HCT116 (cell line): Measurements from ENCODE around the gene WASF2. TPM values are rescaled to one million over a fixed set of nuclear protein-coding genes. Genes with fewer than 3 reads are reported as not detected.

Experiments
- ATAC-seq: fragments of 200-7000 bp; cut with Tn5 transposase; 2 replicates; pipeline ENCODE4 v1.9.1; 2020; ENCODE audit warnings: mild to moderate bottlenecking, moderate library complexity
- BruUV-seq: library from RNA; stranded (reverse); fragments of 400-500 nt; replicated peaks from 2 replicates; lab custom pipeline; 2021; lab: Mats Ljungman, UMichigan
- CTCF ChIA-PET: fragments of 300-600 bp; sonication (Branson Sonifier 250); formaldehyde crosslinking; loops from one replicate; lab custom pipeline; 2021; ENCODE audit warnings: antibody characterized with exemption; lab: Charles Lee
- POLR2A ChIA-PET: fragments of 300-600, 350-600 bp; sonication (Branson Sonifier 250); formaldehyde crosslinking; loops from one replicate; lab custom pipeline; 2021; ENCODE audit warnings: antibody characterized with exemption; lab: Charles Lee
- RAD21 ChIA-PET, 2 experiments: fragments of 300-600 bp; sonication (Branson Sonifier 250); formaldehyde crosslinking; loops; one replicate each; lab custom pipeline; 2023; ENCODE audit warnings: low total read pairs in 2 of 2; ENCODE audit not compliant: uncharacterized antibody in 2 of 2, unreplicated experiment in 2 of 2, low non-redundant PET in 1 of 2; lab: Charles Lee
- DNase-seq: peaks from one replicate; pipeline ENCODE4 v3.0.0-alpha.2; 2010; ENCODE audit warnings: low read depth, low spot score
- H2AFZ ChIP-seq: fragments of 200-600 bp; shearing (Covaris generic), sonication (generic); 2 replicates; pipeline ENCODE4 v1.6.1; 2017; ENCODE audit warnings: low read depth, mixed run types, mixed read lengths, antibody characterized with exemption, low read length; ENCODE audit not compliant: poor library complexity, severe bottlenecking
- H3K27ac ChIP-seq: 2 replicates; pipeline ENCODE4 v1.5.1; 2012; ENCODE audit warnings: low read depth, low read length
- H3K27me3 ChIP-seq: fragments of 200-600 bp; sonication (generic); 2 replicates; pipeline ENCODE4 v1.6.1; 2016; ENCODE audit warnings: mixed run types, low read length, mixed read lengths; ENCODE audit not compliant: insufficient read depth
- H3K36me3 ChIP-seq, 2 experiments: fragments of 200-500 bp in 1 of 2; fragments of 200-600 bp in 1 of 2; sonication (Bioruptor generic) in 1 of 2; sonication (generic) in 1 of 2; 2 replicates each; pipeline versions ENCODE4 v1.5.1 to v1.6.1; 2014 to 2016; ENCODE audit warnings: low read length in 2 of 2, inconsistent platforms in 1 of 2, mixed read lengths in 1 of 2, mixed run types in 1 of 2; ENCODE audit not compliant: insufficient read depth in 2 of 2, control insufficient read depth in 1 of 2
- H3K4me1 ChIP-seq, 2 experiments: fragments of 200-600 bp in 1 of 2; sonication (generic) in 1 of 2; 2 replicates each; pipeline versions ENCODE4 v1.5.1 to v1.6.1; 2012 to 2017; ENCODE audit warnings: low read length in 2 of 2, inconsistent platforms in 1 of 2, mild to moderate bottlenecking in 1 of 2, mixed read lengths in 1 of 2, mixed run types in 1 of 2, moderate library complexity in 1 of 2; ENCODE audit not compliant: insufficient read depth in 2 of 2, control insufficient read depth in 1 of 2
- H3K4me2 ChIP-seq: fragments of 200-600 bp; sonication (generic); 2 replicates; pipeline ENCODE4 v1.6.1; 2017; ENCODE audit warnings: mixed run types, low read length, mixed read lengths
- H3K4me3 ChIP-seq, 2 experiments: fragments of 200-600 bp in 1 of 2; sonication (generic) in 1 of 2; replicated peaks in 1 of 2; 2 replicates each; pipeline ENCODE4 v1.5.1; 2011 to 2016; ENCODE audit warnings: low read length in 2 of 2, control low read depth in 1 of 2, low read depth in 1 of 2, mild to moderate bottlenecking in 1 of 2, mixed read lengths in 1 of 2, mixed run types in 1 of 2
- H3K79me2 ChIP-seq: fragments of 200-600 bp; sonication (generic); 2 replicates; pipeline ENCODE4 v1.6.1; 2017; ENCODE audit warnings: mild to moderate bottlenecking, mixed run types, low read length, moderate library complexity, mixed read lengths; ENCODE audit not compliant: insufficient read depth
- H3K9ac ChIP-seq: fragments of 200-600 bp; sonication (generic); 2 replicates; pipeline ENCODE4 v1.6.1; 2016; ENCODE audit warnings: low read length, mixed read lengths
- H3K9me2 ChIP-seq: fragments of 200-600 bp; sonication (generic), shearing (Covaris generic); 2 replicates; pipeline ENCODE4 v1.6.1; 2017; ENCODE audit warnings: mixed run types, mild to moderate bottlenecking, moderate library complexity; ENCODE audit not compliant: insufficient read depth
- H3K9me3 ChIP-seq, 2 experiments: fragments of 200-500 bp in 1 of 2; fragments of 200-600 bp in 1 of 2; sonication (Bioruptor generic) in 1 of 2; sonication (generic) in 1 of 2; 2 replicates each; pipeline ENCODE4 v1.6.1; 2014 to 2017; ENCODE audit warnings: low read length in 2 of 2, mixed read lengths in 2 of 2, inconsistent platforms in 1 of 2, low read depth in 1 of 2, mild to moderate bottlenecking in 1 of 2, mixed run types in 1 of 2, moderate library complexity in 1 of 2; ENCODE audit not compliant: control insufficient read depth in 1 of 2, insufficient read depth in 1 of 2
- H4K20me1 ChIP-seq: fragments of 200-600 bp; sonication (generic), shearing (Covaris generic); 2 replicates; pipeline ENCODE4 v1.6.1; 2017; ENCODE audit warnings: mixed run types, mild to moderate bottlenecking, moderate library complexity; ENCODE audit not compliant: insufficient read depth
- POLR2AphosphoS5 ChIP-seq: IDR thresholded peaks from 2 replicates; pipeline ENCODE4 v1.6.1; 2011; ENCODE audit warnings: mild to moderate bottlenecking, low read depth, low read length, moderate library complexity
- TCF7L2 ChIP-seq: IDR thresholded peaks from 2 replicates; pipeline ENCODE4 v1.7.0; 2011; ENCODE audit warnings: borderline replicate concordance, inconsistent platforms; ENCODE audit not compliant: insufficient read depth, insufficient read length; ENCODE audit errors: extremely low read depth
- YY1 ChIP-seq: IDR thresholded peaks from 2 replicates; pipeline ENCODE4 v1.6.1; 2011; ENCODE audit warnings: low read length, low read depth, moderate library complexity, mild to moderate bottlenecking; ENCODE audit not compliant: insufficient replicate concordance; ENCODE audit errors: extremely low read depth
- intact Hi-C: fragments of 100-400 bp; cut with micrococcal nuclease; formaldehyde crosslinking; loops from 2 replicates; pipeline ENCODE4 v1.10.0; 2022
- total RNA-seq: library from RNA; stranded (reverse); gene quantifications from one replicate; pipeline ENCODE4 v1.2.1, GENCODE V29; 2021; ENCODE audit not compliant: unreplicated experiment
- TF ChIP-seq, protein P1 (sequence below): IDR thresholded peaks from 2 replicates; pipeline ENCODE4 v1.6.1; 2011; ENCODE audit warnings: mild to moderate bottlenecking, low read length, moderate library complexity; ENCODE audit not compliant: insufficient replicate concordance; ENCODE audit errors: extremely low read depth

WASF2 gene
- total RNA-seq, 1 experiment from 2014 or later, result 111 TPM

DNA sequence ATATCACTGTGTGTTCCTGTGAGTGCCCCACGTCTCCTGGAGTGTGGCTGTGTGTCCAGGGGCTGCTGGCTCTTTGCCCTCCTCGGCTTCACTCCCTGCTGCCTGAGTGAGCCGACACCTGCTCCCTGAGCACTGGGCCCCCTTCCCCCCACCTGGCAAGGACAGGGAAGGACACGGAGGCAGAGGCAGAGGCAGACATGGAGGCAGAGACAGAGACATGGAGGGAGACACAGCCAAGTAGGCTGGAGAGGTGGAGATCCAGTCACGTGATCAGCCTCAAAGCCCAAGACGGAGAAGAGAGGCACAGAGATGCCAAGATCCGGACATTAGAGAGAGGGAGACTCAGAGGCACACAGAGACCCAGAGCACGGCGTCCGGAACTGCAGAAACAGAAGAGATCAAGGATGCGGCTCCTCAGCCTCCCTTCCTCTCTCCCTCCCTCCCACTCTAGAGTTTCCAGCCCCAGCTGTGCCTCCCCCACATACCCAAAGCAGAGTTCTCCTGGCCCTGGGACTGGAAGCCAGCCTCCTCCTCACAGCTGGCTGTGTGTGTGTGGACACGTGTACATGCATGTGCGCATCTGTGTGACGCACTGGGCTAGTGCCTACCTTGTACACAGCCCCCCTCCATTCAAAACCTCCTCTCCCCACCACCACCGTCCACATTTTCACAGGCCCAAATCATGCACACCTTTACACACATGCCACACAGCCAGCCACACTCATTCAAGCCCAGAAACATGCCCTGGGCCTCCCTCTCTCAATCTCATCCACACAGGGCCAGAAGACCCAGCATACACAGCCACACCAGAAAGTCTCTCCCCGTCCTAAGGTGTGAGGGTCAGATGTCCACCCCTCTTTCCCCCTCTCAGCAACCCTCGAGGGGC, 39.1 kb upstream of the WASF2 start:
- BruUV-seq, result no TSS peak
- Histone ChIP-seq H3K9ac (peak overlapping the region; percentile 76), H3K9me3 (no peaks in the 10 kb centered on the region), H3K27ac (peak overlapping the region; percentile 89), H3K4me1 (peaks cover 40 to 71% of the 10 kb centered on the region in 2 experiments), H2AFZ (no peak overlapping the region), H3K4me2 (peak overlapping the region; percentile 84), H3K36me3 (no peaks in the 10 kb centered on the region), H3K27me3 (no peaks in the 10 kb centered on the region), H4K20me1 (no peaks in the 10 kb centered on the region), H3K79me2 (no peaks in the 10 kb centered on the region), H3K4me3 (peak overlapping the region; percentile 57 to 59)
- peak; percentile 26 for ATAC-seq
- DNase-seq, result no peak
- POLR2A ChIA-PET, result no interaction called here
- CTCF ChIA-PET, result no interaction called here
- peak; percentile 41 for TF ChIP-seq POLR2AphosphoS5
- TF ChIP-seq YY1, result peak; percentile 20
- TF ChIP-seq TCF7L2, result peak; percentile 43
- TF ChIP-seq, protein P1, sequence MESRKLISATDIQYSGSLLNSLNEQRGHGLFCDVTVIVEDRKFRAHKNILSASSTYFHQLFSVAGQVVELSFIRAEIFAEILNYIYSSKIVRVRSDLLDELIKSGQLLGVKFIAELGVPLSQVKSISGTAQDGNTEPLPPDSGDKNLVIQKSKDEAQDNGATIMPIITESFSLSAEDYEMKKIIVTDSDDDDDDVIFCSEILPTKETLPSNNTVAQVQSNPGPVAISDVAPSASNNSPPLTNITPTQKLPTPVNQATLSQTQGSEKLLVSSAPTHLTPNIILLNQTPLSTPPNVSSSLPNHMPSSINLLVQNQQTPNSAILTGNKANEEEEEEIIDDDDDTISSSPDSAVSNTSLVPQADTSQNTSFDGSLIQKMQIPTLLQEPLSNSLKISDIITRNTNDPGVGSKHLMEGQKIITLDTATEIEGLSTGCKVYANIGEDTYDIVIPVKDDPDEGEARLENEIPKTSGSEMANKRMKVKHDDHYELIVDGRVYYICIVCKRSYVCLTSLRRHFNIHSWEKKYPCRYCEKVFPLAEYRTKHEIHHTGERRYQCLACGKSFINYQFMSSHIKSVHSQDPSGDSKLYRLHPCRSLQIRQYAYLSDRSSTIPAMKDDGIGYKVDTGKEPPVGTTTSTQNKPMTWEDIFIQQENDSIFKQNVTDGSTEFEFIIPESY, result no peak
- TF ChIP-seq, all 23 proteins: peak for 3
- intact Hi-C loops, result no loop called here
- RAD21 ChIA-PET, result no interaction called here
- H3K9me2 ChIP-seq, result no peaks in the 10 kb centered on the region
